PC-3 (cell line): ENCODE results near the gene NRN1. TPM values are rescaled to one million over a fixed set of nuclear protein-coding genes. Genes with fewer than 3 reads are reported as not detected.
"Not testable (repeated sequence)": the region's sequence is repeated elsewhere in the genome, so short reads cannot be mapped to it uniquely, and the experiment has no call there.

Experiments used
- ATAC-seq: fragments of 200-7000 bp; cut with Tn5 transposase; 2 replicates; pipeline ENCODE4 v1.9.1; 2020; ENCODE audit warnings: mild to moderate bottlenecking, moderate library complexity
- BruUV-seq: library from RNA; stranded (reverse); fragments of 400-500 nt; replicated peaks from 2 replicates; lab custom pipeline; 2021; lab: Mats Ljungman, UMichigan
- CTCF ChIA-PET: fragments of 300-600 bp; sonication (Branson Sonifier 250); formaldehyde crosslinking; loops from one replicate; lab custom pipeline; 2022; ENCODE audit warnings: antibody characterized with exemption; lab: Charles Lee
- POLR2A ChIA-PET: fragments of 300-600 bp; sonication (Branson Sonifier 250); formaldehyde crosslinking; loops from one replicate; lab custom pipeline; 2022; ENCODE audit warnings: antibody characterized with exemption; ENCODE audit not compliant: unreplicated experiment; lab: Charles Lee
- DNase-seq: peaks from one replicate; pipeline ENCODE4 v3.0.0-alpha.2; 2015
- H2AFZ ChIP-seq: fragments of 300-600 bp; sonication (generic); 2 replicates; pipeline ENCODE4 v1.6.0; 2016; ENCODE audit warnings: antibody characterized with exemption, low read length
- H3F3A ChIP-seq: fragments of 300-600 bp; sonication (generic); one replicate; pipeline ENCODE4 v1.6.0; 2017; ENCODE audit warnings: antibody characterized with exemption, low read length, control low read depth, mild to moderate bottlenecking; ENCODE audit not compliant: unreplicated experiment
- H3K27ac ChIP-seq: fragments of 300-600 bp; sonication (generic); 2 replicates; pipeline ENCODE4 v1.5.1; 2016; ENCODE audit warnings: mild to moderate bottlenecking, low read length
- H3K27me3 ChIP-seq: fragments of 300-600 bp; sonication (generic); 2 replicates; pipeline ENCODE4 v1.6.1; 2016; ENCODE audit warnings: low read length, mixed read lengths
- H3K36me3 ChIP-seq: fragments of 300-600 bp; sonication (generic); 2 replicates; pipeline ENCODE4 v1.6.1; 2016; ENCODE audit warnings: low read depth, mixed run types, low read length, mixed read lengths
- H3K4me1 ChIP-seq: fragments of 300-600 bp; sonication (generic); 2 replicates; pipeline ENCODE4 v1.5.1; 2016; ENCODE audit warnings: low read length; ENCODE audit not compliant: insufficient read depth
- H3K4me2 ChIP-seq: fragments of 300-600 bp; sonication (generic); 2 replicates; pipeline ENCODE4 v1.6.0; 2016; ENCODE audit warnings: low read length
- H3K4me3 ChIP-seq: fragments of 300-600 bp; sonication (generic); 2 replicates; pipeline ENCODE4 v1.5.1; 2016; ENCODE audit warnings: mild to moderate bottlenecking, low read length, mixed read lengths
- H3K79me2 ChIP-seq: fragments of 300-600 bp; sonication (generic); 2 replicates; pipeline ENCODE4 v1.6.1; 2017; ENCODE audit warnings: low read length, mixed read lengths
- H3K9ac ChIP-seq: fragments of 300-600 bp; sonication (generic); 2 replicates; pipeline ENCODE4 v1.6.0; 2016; ENCODE audit warnings: mild to moderate bottlenecking, low read length
- H3K9me2 ChIP-seq: fragments of 300-600 bp; sonication (generic); replicated peaks from 2 replicates; pipeline ENCODE4 v1.6.1; 2016; ENCODE audit warnings: mixed run types, low read length, mixed read lengths
- H3K9me3 ChIP-seq: fragments of 300-600 bp; sonication (generic); 2 replicates; pipeline ENCODE4 v1.6.1; 2016; ENCODE audit warnings: low read length, mixed read lengths
- H4K20me1 ChIP-seq: fragments of 300-600 bp; sonication (generic); 2 replicates; pipeline ENCODE4 v1.6.1; 2016; ENCODE audit warnings: low read length, mixed read lengths
- EZH2 ChIP-seq: fragments of 300-600 bp; sonication (generic); IDR thresholded peaks from one replicate; pipeline ENCODE4 v1.6.1; 2017; ENCODE audit warnings: antibody characterized with exemption, mild to moderate bottlenecking, low read length; ENCODE audit not compliant: unreplicated experiment
- EZH2phosphoT487 ChIP-seq: fragments of 300-600 bp; sonication (generic); IDR thresholded peaks from 2 replicates; pipeline ENCODE4 v1.6.1; 2018; ENCODE audit warnings: mild to moderate bottlenecking, antibody characterized with exemption, low read length, borderline replicate concordance
- intact Hi-C: fragments of 100-400 bp; cut with micrococcal nuclease; formaldehyde crosslinking; loops from 2 replicates; pipeline ENCODE4 v1.9.0; 2023
- total RNA-seq: library from RNA; depleted of rRNA; stranded (reverse); fragments of >200 nt; gene quantifications from 2 replicates; pipeline ENCODE4 v1.2.3, GENCODE V29; 2014
- TF ChIP-seq, protein P1 (sequence below): fragments of 300-600 bp; sonication (generic); conservative IDR thresholded peaks from 2 replicates; pipeline ENCODE4 v1.5.1; 2017; ENCODE audit warnings: antibody characterized with exemption, low read depth, mild to moderate bottlenecking, low read length

The NRN1 gene
- total RNA-seq, 1 experiment from 2014 or later: not detected

DNA sequence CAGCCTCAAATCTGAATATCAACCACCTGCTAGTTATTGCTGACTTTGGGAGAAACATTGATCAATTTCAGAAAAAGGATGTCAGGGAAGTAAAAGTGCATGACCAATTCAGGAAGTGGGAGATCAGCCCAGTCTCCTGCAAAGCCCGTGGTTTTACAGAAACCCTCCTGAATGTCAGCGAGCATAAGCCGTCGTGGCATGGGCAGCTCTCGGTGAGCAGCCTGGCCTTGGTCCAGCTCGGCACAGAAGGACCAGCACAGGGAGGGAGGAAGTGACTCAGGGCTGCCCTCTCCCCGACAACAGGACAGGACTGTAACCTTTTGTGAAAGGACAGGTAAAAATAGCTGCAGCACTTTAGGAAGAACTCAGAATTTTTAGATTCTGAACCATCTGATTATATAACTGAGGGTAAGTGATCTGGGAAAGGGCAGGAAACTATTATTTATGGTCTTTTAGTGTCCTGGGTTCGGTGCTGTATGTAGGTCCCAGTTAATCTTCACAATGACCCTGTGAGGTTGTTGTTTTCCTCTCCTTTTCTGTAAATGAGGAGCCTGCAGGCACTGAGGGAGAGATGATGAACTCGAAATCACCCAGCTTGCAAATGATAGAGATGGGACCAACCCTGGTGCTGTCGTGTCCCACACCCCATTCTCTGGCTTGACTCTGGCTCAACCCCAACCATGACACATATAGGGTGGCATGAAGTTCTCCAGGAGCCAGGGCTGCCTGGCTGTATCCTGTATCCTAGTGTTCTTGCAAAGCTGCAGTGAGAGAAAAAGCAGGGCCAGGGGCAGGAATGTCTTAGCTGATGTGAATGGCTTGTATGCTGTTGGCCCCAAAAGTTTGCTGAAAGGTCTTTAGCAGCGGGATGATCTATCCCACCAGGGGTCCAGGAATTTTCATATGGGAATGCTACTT, 37.6 kb downstream of the NRN1 start:
- ChIA-PET POLR2A (no interaction called here), CTCF (no interaction called here)
- H3K27me3 ChIP-seq: no peaks in the 10 kb centered on the region
- intact Hi-C loops: no loop called here
- no peaks in the 10 kb centered on the region for H3F3A ChIP-seq
- ATAC-seq (peak; percentile 88), DNase-seq (peak; percentile 89)
- peak overlapping the region; percentile 74 for H3K27ac ChIP-seq
- no peaks in the 10 kb centered on the region for H3K9me3 ChIP-seq
- no peaks in the 10 kb centered on the region for H3K36me3 ChIP-seq
- no peaks in the 10 kb centered on the region for H3K79me2 ChIP-seq
- no peaks in the 10 kb centered on the region for H4K20me1 ChIP-seq
- peaks cover 27% of the 10 kb centered on the region for H3K4me1 ChIP-seq
- peak overlapping the region; percentile 36; the same call in 1 of the 2 replicates for H3K4me3 ChIP-seq
- TF ChIP-seq, protein P1, sequence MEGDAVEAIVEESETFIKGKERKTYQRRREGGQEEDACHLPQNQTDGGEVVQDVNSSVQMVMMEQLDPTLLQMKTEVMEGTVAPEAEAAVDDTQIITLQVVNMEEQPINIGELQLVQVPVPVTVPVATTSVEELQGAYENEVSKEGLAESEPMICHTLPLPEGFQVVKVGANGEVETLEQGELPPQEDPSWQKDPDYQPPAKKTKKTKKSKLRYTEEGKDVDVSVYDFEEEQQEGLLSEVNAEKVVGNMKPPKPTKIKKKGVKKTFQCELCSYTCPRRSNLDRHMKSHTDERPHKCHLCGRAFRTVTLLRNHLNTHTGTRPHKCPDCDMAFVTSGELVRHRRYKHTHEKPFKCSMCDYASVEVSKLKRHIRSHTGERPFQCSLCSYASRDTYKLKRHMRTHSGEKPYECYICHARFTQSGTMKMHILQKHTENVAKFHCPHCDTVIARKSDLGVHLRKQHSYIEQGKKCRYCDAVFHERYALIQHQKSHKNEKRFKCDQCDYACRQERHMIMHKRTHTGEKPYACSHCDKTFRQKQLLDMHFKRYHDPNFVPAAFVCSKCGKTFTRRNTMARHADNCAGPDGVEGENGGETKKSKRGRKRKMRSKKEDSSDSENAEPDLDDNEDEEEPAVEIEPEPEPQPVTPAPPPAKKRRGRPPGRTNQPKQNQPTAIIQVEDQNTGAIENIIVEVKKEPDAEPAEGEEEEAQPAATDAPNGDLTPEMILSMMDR: no peak
- TF ChIP-seq EZH2 (no peak), EZH2phosphoT487 (no peak)
- BruUV-seq: no TSS peak
- H3K9ac ChIP-seq: no peak overlapping the region
- no peaks in the 10 kb centered on the region for H3K9me2 ChIP-seq
- no peak overlapping the region for H2AFZ ChIP-seq
- H3K4me2 ChIP-seq: peak overlapping the region; percentile 72

DNA sequence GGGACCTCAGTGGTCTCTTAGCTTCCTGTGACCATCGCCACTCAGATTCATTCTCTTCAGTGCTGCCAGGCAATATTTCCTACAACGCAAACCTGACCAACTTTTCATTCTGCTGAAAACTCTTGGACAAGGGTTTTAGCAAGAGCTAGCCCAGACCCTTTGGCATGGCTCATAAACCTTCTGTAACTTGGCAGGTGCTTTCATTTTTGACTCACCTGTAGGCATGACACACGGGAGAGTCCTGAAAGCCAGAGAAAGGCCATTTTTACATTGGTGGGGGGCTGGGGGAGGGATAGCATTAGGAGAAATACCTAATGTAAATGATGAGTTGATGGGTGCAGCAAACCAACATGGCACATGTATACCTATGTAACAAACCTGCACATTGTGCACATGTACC, 38.7 kb downstream of the NRN1 start:
- H3K79me2 ChIP-seq, CTCF ChIA-PET: not testable (repeated sequence)
- DNase-seq: peak; percentile 64

DNA sequence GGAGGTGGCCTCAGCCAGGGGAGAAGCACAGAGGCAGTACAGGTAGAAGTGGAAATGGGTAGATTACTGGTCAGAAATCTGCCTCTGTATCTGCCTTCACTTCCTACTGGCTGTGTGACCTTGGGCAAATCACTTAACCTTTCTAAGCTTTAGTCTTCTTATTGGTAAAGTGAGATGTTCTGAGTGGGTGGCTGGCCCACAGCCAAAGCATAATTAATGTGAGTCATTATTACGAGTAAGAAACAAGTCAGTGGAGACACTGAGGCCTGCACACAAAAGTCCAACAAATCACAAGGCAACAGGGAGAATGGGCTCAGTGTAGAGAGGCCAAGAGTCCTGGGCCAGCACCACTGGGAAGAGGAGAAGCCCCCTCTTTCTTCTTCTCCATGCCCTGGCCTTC, 39.1 kb downstream of the NRN1 start:
- Histone ChIP-seq H3K27ac (no peak overlapping the region), H3K27me3 (no peaks in the 10 kb centered on the region), H3K4me1 (peaks cover 27% of the 10 kb centered on the region), H3K9ac (no peak overlapping the region), H3K9me3 (no peaks in the 10 kb centered on the region), H3F3A (no peaks in the 10 kb centered on the region), H3K4me2 (peak overlapping the region; percentile 32), H3K9me2 (no peaks in the 10 kb centered on the region), H3K79me2 (no peaks in the 10 kb centered on the region), H2AFZ (no peak overlapping the region), H3K36me3 (no peaks in the 10 kb centered on the region), H3K4me3 (no peak overlapping the region), H4K20me1 (no peaks in the 10 kb centered on the region)
- TF ChIP-seq EZH2phosphoT487 (no peak), EZH2 (no peak)
- TF ChIP-seq, protein P1: no peak
- no TSS peak for BruUV-seq
- DNase-seq (peak; percentile 6), ATAC-seq (no peak)
- CTCF ChIA-PET: no interaction called here
- intact Hi-C loops: no loop called here
- POLR2A ChIA-PET: no interaction called here

More for the DNA sequence above, 38.7 kb downstream of the NRN1 start:
- H2AFZ ChIP-seq, H3K36me3 ChIP-seq, H3K4me3 ChIP-seq, H3K9me2 ChIP-seq, H3K27ac ChIP-seq, POLR2A ChIA-PET, ATAC-seq, BruUV-seq, H3K9me3 ChIP-seq, H4K20me1 ChIP-seq, intact Hi-C loops, H3F3A ChIP-seq, H3K27me3 ChIP-seq, H3K9ac ChIP-seq: not testable (repeated sequence)
- H3K4me1 ChIP-seq: peaks cover 27% of the 10 kb centered on the region
- H3K4me2 ChIP-seq: peak overlapping the region; percentile 32
